A549 (cell line): ENCODE measurements around the gene PDLIM5. TPM values are rescaled to one million over a fixed set of nuclear protein-coding genes. Genes with fewer than 3 reads are reported as not detected.

Experiments used
- ATAC-seq, 2 experiments: fragments of 200-7000 bp in 1 of 2; fragments of >200 bp in 1 of 2; cut with Nextera tagmentation in 1 of 2; cut with Tn5 transposase in 1 of 2; 3 replicates each; pipeline versions ENCODE4 v1.8.0 to v1.9.1; 2018 to 2020; ENCODE audit warnings: mild to moderate bottlenecking in 1 of 2, moderate library complexity in 1 of 2
- CTCF ChIA-PET: fragments of 300-600 bp; sonication (Branson Sonifier 250); formaldehyde crosslinking; extraction: SDS; loops from one replicate; lab custom pipeline; 2021; ENCODE audit warnings: antibody characterized with exemption, inconsistent platforms; lab: Yijun Ruan, JAX
- POLR2A ChIA-PET: fragments of 350-600 bp; formaldehyde crosslinking; extraction: SDS; loops from one replicate; lab custom pipeline; 2021; ENCODE audit warnings: antibody characterized with exemption, inconsistent platforms; lab: Yijun Ruan, JAX
- DNase-seq, 2 experiments: peaks; one replicate each; pipeline versions ENCODE4 v3.0.0 to v3.0.0-alpha.2; 2011 to 2016; ENCODE audit warnings: low read depth in 1 of 2, low spot score in 1 of 2
- FAIRE-seq: peaks from 2 replicates; lab custom pipeline; 2011; peaks lifted over from hg19 to GRCh38; lab: Jason Lieb, UNC
- H3K27ac ChIP-seq, 2 experiments: fragments of >200 bp; sonication (Bioruptor Twin); formaldehyde crosslinking; 3 replicates each; pipeline ENCODE4 v1.5.1; 2016 to 2017
- H3K4me1 ChIP-seq: fragments of >200 bp; sonication (Bioruptor Twin); formaldehyde crosslinking; 3 replicates; pipeline ENCODE4 v1.6.1; 2016
- H3K4me2 ChIP-seq: fragments of >200 bp; sonication (Bioruptor Twin); formaldehyde crosslinking; 3 replicates; pipeline ENCODE4 v1.6.1; 2016
- H3K4me3 ChIP-seq: fragments of >200 bp; sonication (Bioruptor Twin); formaldehyde crosslinking; 3 replicates; pipeline ENCODE4 v1.5.1; 2016
- H3K9me3 ChIP-seq: fragments of >200 bp; sonication (Bioruptor Twin); formaldehyde crosslinking; 3 replicates; pipeline ENCODE4 v1.6.1; 2016
- CBX2 ChIP-seq: fragments of 200-600 bp; sonication (generic); IDR thresholded peaks from 2 replicates; pipeline ENCODE4 v1.6.1; 2016; ENCODE audit warnings: low read depth, mild to moderate bottlenecking, borderline replicate concordance
- CHD2 ChIP-seq: fragments of 150-350 bp; IDR thresholded peaks from 2 replicates; pipeline ENCODE4 v1.6.1; 2014; ENCODE audit warnings: low read length; ENCODE audit not compliant: partially characterized antibody
- GATA3 ChIP-seq: IDR thresholded peaks from 2 replicates; pipeline ENCODE4 v1.6.1; 2012; ENCODE audit warnings: borderline replicate concordance
- HDAC2 ChIP-seq: fragments of 200-600 bp; sonication (generic); IDR thresholded peaks from 2 replicates; pipeline ENCODE4 v1.6.1; 2016
- HOXA7 ChIP-seq: fragments of 250-450 bp; sonication (Bioruptor Pico); IDR thresholded peaks from 2 replicates; pipeline ENCODE4 v1.5.0; 2020; ENCODE audit warnings: mild to moderate bottlenecking, moderate library complexity
- JUN ChIP-seq, 2 experiments: fragments of >200 bp; sonication (Bioruptor Twin); formaldehyde crosslinking; IDR thresholded peaks; 2 replicates in 1 of 2; 3 replicates in 1 of 2; pipeline ENCODE4 v1.6.1; 2016 to 2017
- MAZ ChIP-seq: fragments of 150-350 bp; IDR thresholded peaks from 2 replicates; pipeline ENCODE4 v1.6.1; 2014; ENCODE audit warnings: antibody characterized with exemption, low read depth, low read length, borderline replicate concordance
- MYC ChIP-seq: IDR thresholded peaks from 2 replicates; pipeline ENCODE4 v1.6.1; 2012; ENCODE audit warnings: mild to moderate bottlenecking, inconsistent platforms, low read length, improper control_type of control experiment, borderline replicate concordance
- NR3C1 ChIP-seq: fragments of >200 bp; sonication (Bioruptor Twin); formaldehyde crosslinking; IDR thresholded peaks from 3 replicates; pipeline ENCODE4 v1.6.1; 2017
- POLR2AphosphoS2 ChIP-seq: conservative IDR thresholded peaks from 2 replicates; pipeline ENCODE4 v1.6.1; 2012; ENCODE audit warnings: low read length, improper control_type of control experiment, inconsistent platforms
- RARB ChIP-seq: fragments of 250-450 bp; sonication (Bioruptor Pico); IDR thresholded peaks from 2 replicates; pipeline ENCODE4 v1.8.0; 2021; ENCODE audit warnings: mild to moderate bottlenecking, moderate library complexity
- RNF2 ChIP-seq: fragments of 200-600 bp; sonication (generic); IDR thresholded peaks from 2 replicates; pipeline ENCODE4 v1.6.1; 2016; ENCODE audit warnings: low read depth, mild to moderate bottlenecking, antibody characterized with exemption, moderate library complexity, borderline replicate concordance
- SMC3 ChIP-seq: fragments of >200 bp; sonication (Bioruptor Twin); formaldehyde crosslinking; IDR thresholded peaks from 3 replicates; pipeline ENCODE4 v1.6.1; 2018; ENCODE audit warnings: inconsistent platforms
- WGBS: methylation state at CpG from one replicate; pipeline ENCODE4 v1.1.6; 2017; ENCODE audit errors: missing lambda C conversion rate; 5-methylcytosine and 5-hydroxymethylcytosine counted together
- polyA plus RNA-seq, 4 experiments: library from polyadenylated mRNA; depleted of rRNA in 3 of 4; stranded (reverse); fragments of >200 nt; fragmentation: RNase III in 1 of 4; extraction: RNeasy Plus Mini Kit Qiagen cat#74134 plus additional on column Dnase treatment in 1 of 4; gene quantifications; 2 replicates in 3 of 4; 3 replicates in 1 of 4; pipeline ENCODE4 v1.2.3, GENCODE V29; 2011 to 2017
- TF ChIP-seq, protein P1 (sequence below): fragments of 250-450 bp; sonication (Bioruptor Pico); IDR thresholded peaks from 2 replicates; pipeline ENCODE4 v1.5.0; 2020; ENCODE audit warnings: low read depth, mild to moderate bottlenecking, moderate library complexity
- TF ChIP-seq, protein P2 (sequence below): fragments of 150-350 bp; IDR thresholded peaks from 2 replicates; pipeline ENCODE4 v1.6.1; 2014; ENCODE audit warnings: low read depth, mild to moderate bottlenecking, low read length
- TF ChIP-seq, protein P3 (sequence below): fragments of 450-650 bp; IDR thresholded peaks from 2 replicates; pipeline ENCODE4 v1.6.1; 2014; ENCODE audit warnings: antibody characterized with exemption
- TF ChIP-seq, protein P4 (sequence below): fragments of >200 bp; sonication (Bioruptor Twin); formaldehyde crosslinking; IDR thresholded peaks from 3 replicates; pipeline ENCODE4 v1.5.1; 2016
- TF ChIP-seq, protein P5 (sequence below): fragments of 200-600 bp; sonication (generic); IDR thresholded peaks from 2 replicates; pipeline ENCODE4 v1.6.1; 2016; ENCODE audit warnings: antibody characterized with exemption, mild to moderate bottlenecking, moderate library complexity

Gene PDLIM5
- polyA plus RNA-seq, 2 of the 4 experiments (the other 2 are of a cell fraction): 54.2 to 242 TPM

DNA sequence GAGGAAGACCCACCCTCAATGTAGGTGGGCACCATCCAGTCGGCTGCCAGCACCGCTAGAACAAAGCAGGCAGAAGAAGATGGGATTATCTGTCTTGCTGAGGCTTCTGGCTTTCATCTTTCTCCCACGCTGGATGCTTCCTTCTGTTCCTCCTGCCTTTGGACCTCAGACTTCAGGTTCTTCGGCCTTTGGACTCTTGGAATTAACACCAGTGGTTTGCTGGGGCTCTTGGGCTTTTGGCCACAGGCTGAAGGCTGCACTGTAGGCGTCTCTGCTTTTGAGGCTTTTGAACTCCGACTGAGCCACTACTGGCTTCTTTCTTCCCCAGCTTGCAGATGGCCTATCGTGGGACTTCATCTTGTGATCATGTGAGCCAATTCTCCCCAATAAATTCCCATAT, 55.1 kb downstream of the PDLIM5 start:
- FAIRE-seq (no peak), DNase-seq (no peak), ATAC-seq (no peak)
- H3K4me2 ChIP-seq: peak overlapping the region; percentile 74
- 78% methylated on average over 7 of the region's 7 CpGs for WGBS
- H3K27ac ChIP-seq: peak overlapping the region; percentile 71 to 84
- ChIA-PET POLR2A (no interaction called here), CTCF (no interaction called here)
- H3K4me3 ChIP-seq: no peak overlapping the region
- peaks cover 55% of the 10 kb centered on the region for H3K4me1 ChIP-seq
- no peak for TF ChIP-seq SMC3
- TF ChIP-seq, protein P1, sequence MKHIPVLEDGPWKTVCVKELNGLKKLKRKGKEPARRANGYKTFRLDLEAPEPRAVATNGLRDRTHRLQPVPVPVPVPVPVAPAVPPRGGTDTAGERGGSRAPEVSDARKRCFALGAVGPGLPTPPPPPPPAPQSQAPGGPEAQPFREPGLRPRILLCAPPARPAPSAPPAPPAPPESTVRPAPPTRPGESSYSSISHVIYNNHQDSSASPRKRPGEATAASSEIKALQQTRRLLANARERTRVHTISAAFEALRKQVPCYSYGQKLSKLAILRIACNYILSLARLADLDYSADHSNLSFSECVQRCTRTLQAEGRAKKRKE (CRISPR knock-in tag): no peak
- no peak for TF ChIP-seq NR3C1
- no peak for TF ChIP-seq HOXA7 (CRISPR knock-in tag)
- no peak for TF ChIP-seq HDAC2
- no peak for TF ChIP-seq RARB (CRISPR knock-in tag)
- no peak for TF ChIP-seq RNF2
- no peak for TF ChIP-seq MAZ
- TF ChIP-seq, protein P2, sequence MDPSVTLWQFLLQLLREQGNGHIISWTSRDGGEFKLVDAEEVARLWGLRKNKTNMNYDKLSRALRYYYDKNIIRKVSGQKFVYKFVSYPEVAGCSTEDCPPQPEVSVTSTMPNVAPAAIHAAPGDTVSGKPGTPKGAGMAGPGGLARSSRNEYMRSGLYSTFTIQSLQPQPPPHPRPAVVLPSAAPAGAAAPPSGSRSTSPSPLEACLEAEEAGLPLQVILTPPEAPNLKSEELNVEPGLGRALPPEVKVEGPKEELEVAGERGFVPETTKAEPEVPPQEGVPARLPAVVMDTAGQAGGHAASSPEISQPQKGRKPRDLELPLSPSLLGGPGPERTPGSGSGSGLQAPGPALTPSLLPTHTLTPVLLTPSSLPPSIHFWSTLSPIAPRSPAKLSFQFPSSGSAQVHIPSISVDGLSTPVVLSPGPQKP: no peak
- no peak for TF ChIP-seq GATA3
- TF ChIP-seq MYC: no peak
- TF ChIP-seq, protein P3, sequence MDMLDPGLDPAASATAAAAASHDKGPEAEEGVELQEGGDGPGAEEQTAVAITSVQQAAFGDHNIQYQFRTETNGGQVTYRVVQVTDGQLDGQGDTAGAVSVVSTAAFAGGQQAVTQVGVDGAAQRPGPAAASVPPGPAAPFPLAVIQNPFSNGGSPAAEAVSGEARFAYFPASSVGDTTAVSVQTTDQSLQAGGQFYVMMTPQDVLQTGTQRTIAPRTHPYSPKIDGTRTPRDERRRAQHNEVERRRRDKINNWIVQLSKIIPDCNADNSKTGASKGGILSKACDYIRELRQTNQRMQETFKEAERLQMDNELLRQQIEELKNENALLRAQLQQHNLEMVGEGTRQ: no peak
- TF ChIP-seq CHD2: no peak
- TF ChIP-seq, protein P4, sequence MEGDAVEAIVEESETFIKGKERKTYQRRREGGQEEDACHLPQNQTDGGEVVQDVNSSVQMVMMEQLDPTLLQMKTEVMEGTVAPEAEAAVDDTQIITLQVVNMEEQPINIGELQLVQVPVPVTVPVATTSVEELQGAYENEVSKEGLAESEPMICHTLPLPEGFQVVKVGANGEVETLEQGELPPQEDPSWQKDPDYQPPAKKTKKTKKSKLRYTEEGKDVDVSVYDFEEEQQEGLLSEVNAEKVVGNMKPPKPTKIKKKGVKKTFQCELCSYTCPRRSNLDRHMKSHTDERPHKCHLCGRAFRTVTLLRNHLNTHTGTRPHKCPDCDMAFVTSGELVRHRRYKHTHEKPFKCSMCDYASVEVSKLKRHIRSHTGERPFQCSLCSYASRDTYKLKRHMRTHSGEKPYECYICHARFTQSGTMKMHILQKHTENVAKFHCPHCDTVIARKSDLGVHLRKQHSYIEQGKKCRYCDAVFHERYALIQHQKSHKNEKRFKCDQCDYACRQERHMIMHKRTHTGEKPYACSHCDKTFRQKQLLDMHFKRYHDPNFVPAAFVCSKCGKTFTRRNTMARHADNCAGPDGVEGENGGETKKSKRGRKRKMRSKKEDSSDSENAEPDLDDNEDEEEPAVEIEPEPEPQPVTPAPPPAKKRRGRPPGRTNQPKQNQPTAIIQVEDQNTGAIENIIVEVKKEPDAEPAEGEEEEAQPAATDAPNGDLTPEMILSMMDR: no peak
- TF ChIP-seq, protein P5, sequence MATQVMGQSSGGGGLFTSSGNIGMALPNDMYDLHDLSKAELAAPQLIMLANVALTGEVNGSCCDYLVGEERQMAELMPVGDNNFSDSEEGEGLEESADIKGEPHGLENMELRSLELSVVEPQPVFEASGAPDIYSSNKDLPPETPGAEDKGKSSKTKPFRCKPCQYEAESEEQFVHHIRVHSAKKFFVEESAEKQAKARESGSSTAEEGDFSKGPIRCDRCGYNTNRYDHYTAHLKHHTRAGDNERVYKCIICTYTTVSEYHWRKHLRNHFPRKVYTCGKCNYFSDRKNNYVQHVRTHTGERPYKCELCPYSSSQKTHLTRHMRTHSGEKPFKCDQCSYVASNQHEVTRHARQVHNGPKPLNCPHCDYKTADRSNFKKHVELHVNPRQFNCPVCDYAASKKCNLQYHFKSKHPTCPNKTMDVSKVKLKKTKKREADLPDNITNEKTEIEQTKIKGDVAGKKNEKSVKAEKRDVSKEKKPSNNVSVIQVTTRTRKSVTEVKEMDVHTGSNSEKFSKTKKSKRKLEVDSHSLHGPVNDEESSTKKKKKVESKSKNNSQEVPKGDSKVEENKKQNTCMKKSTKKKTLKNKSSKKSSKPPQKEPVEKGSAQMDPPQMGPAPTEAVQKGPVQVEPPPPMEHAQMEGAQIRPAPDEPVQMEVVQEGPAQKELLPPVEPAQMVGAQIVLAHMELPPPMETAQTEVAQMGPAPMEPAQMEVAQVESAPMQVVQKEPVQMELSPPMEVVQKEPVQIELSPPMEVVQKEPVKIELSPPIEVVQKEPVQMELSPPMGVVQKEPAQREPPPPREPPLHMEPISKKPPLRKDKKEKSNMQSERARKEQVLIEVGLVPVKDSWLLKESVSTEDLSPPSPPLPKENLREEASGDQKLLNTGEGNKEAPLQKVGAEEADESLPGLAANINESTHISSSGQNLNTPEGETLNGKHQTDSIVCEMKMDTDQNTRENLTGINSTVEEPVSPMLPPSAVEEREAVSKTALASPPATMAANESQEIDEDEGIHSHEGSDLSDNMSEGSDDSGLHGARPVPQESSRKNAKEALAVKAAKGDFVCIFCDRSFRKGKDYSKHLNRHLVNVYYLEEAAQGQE: no peak
- no peak for TF ChIP-seq CBX2
- TF ChIP-seq POLR2AphosphoS2: no peak
- no peaks in the 10 kb centered on the region for H3K9me3 ChIP-seq

DNA sequence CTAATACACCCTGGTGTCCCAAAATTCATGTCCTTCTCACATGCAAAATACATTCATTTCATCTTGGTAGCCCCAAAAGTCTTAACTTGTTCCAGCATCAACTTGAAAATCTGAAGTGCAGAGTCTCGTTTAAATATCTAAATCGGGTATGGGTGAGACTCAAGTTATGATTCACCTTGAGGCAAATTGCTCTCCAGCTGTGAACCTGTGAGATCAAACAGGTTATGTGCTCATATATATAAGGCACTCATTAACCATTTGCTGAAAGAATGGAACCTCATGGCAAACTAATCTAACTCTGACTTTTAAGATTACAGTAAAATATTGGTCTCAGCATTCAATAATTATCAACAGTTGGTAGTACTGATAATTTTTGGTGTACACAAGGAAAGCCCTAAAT, 55.5 kb downstream of the PDLIM5 start:
- Histone ChIP-seq H3K4me3 (no peak overlapping the region), H3K9me3 (no peaks in the 10 kb centered on the region), H3K27ac (peak overlapping the region; percentile 71 to 84), H3K4me1 (peaks cover 55% of the 10 kb centered on the region)
- POLR2A ChIA-PET: no interaction called here
- FAIRE-seq (no peak), ATAC-seq (peak; percentile 8 to 42; a peak in 4 of 6 replicates)
- no peak for TF ChIP-seq NR3C1
- TF ChIP-seq JUN (IDR thresholded peaks at IDR 0.05): 0 out of 5 replicates have a peak, but pooled peaks of 1 of the 2 experiments have one; percentile 13
- TF ChIP-seq, all 56 proteins: peak for 1
- CTCF ChIA-PET: no interaction called here
- peak overlapping the region; percentile 74 for H3K4me2 ChIP-seq
- DNase-seq: peak in 1 of 2 experiments; percentile 13
- WGBS: 5% methylated on average over 2 of the region's 2 CpGs
